HS-27A (cell line): ENCODE data around the gene RYK.
"Not testable (repeated sequence)": the region's sequence is repeated elsewhere in the genome, so short reads cannot be mapped to it uniquely, and the experiment has no call there.

Source experiments
- DNase-seq: peaks from one replicate; pipeline ENCODE4 v3.0.0-alpha.2; 2012; ENCODE audit warnings: low read depth, missing footprints

The RYK gene

GRCh38 chr3:134253475-134254226, 3.0 kb upstream of the RYK start:
- DNase-seq: no peak

- DNase-seq: no peak
Measured at GRCh38 chr3:134252766-134253165, 2.1 kb upstream of the RYK start.

- no peak for DNase-seq
Measured at GRCh38 chr3:134251731-134252391, 1.2 kb upstream of the RYK start.

- no peak for DNase-seq
Measured at GRCh38 chr3:134249935-134250716, 533 bp downstream of the RYK start.

- DNase-seq: no peak
Measured at GRCh38 chr3:134249296-134249841, 1.3 kb downstream of the RYK start.

- DNase-seq: no peak
Measured at GRCh38 chr3:134244921-134245320, 5.7 kb downstream of the RYK start.

GRCh38 chr3:134242649-134243617, 7.7 kb downstream of the RYK start:
- peak; percentile 33 for DNase-seq

GRCh38 chr3:134239538-134239937, 11.1 kb downstream of the RYK start:
- no peak for DNase-seq

GRCh38 chr3:134237454-134238145, 13.1 kb downstream of the RYK start:
- DNase-seq: no peak

GRCh38 chr3:134236505-134237170, 14.0 kb downstream of the RYK start:
- DNase-seq: no peak

GRCh38 chr3:134235577-134236076, 15.0 kb downstream of the RYK start:
- no peak for DNase-seq

- DNase-seq: no peak
Measured at GRCh38 chr3:134232951-134233350, 17.7 kb downstream of the RYK start.

- no peak for DNase-seq
Measured at GRCh38 chr3:134232151-134232550, 18.5 kb downstream of the RYK start.

- no peak for DNase-seq
Measured at GRCh38 chr3:134231131-134231530, 19.5 kb downstream of the RYK start.

- DNase-seq: no peak
Measured at GRCh38 chr3:134229038-134229437, 21.6 kb downstream of the RYK start.

GRCh38 chr3:134228479-134228878, 22.2 kb downstream of the RYK start:
- DNase-seq: no peak

- no peak for DNase-seq
Measured at GRCh38 chr3:134228035-134228434, 22.6 kb downstream of the RYK start.

GRCh38 chr3:134224796-134225156, 25.9 kb downstream of the RYK start:
- DNase-seq: not testable (repeated sequence)

GRCh38 chr3:134222835-134223234, 27.8 kb downstream of the RYK start:
- no peak for DNase-seq

- DNase-seq: no peak
Measured at GRCh38 chr3:134216851-134217250, 33.8 kb downstream of the RYK start.
